Natural killer cell (primary cell): ENCODE data around the gene NOC3L. TPM values are rescaled to one million over a fixed set of nuclear protein-coding genes. Genes with fewer than 3 reads are reported as not detected.

Experiments
- ATAC-seq, 3 donors: fragments of 150-1000 bp in 2 of 3; fragments of 200-7000 bp in 1 of 3; cut with Tn5 transposase; 1 replicate in 1 of 3; 2 replicates in 2 of 3; pipeline ENCODE4 v1.10.0; 2021; ENCODE audit warnings: mild to moderate bottlenecking in 2 of 3, moderate library complexity in 2 of 3
- DNase-seq, 2 donors: peaks; one replicate each; pipeline versions ENCODE4 v3.0.0 to v3.0.0-alpha.2; 2013 to 2021; ENCODE audit warnings: mixed read lengths in 1 of 2
- H3K27ac ChIP-seq: one replicate; pipeline ENCODE4 v1.5.1; 2013; ENCODE audit warnings: mild to moderate bottlenecking, low read length
- H3K27me3 ChIP-seq: one replicate; pipeline ENCODE4 v1.6.1; 2013; ENCODE audit warnings: low read length; ENCODE audit not compliant: control insufficient read depth, insufficient read depth
- H3K36me3 ChIP-seq: one replicate; pipeline ENCODE4 v1.6.1; 2013; ENCODE audit warnings: low read length; ENCODE audit not compliant: control insufficient read depth, insufficient read depth
- H3K4me1 ChIP-seq: one replicate; pipeline ENCODE4 v1.6.1; 2013; ENCODE audit warnings: low read length; ENCODE audit not compliant: control insufficient read depth, insufficient read depth
- H3K4me3 ChIP-seq: one replicate; pipeline ENCODE4 v1.5.1; 2013; ENCODE audit warnings: low read length
- H3K9me3 ChIP-seq: one replicate; pipeline ENCODE4 v1.6.1; 2013; ENCODE audit warnings: low read length; ENCODE audit not compliant: control insufficient read depth, insufficient read depth
- H3K27ac Mint-ChIP-seq, 2 donors: one replicate each; pipeline ENCODE4 v1.8.0; 2022; ENCODE audit warnings: mild to moderate bottlenecking in 2 of 2, mixed read lengths in 2 of 2, moderate library complexity in 1 of 2
- H3K27me3 Mint-ChIP-seq, 2 donors: one replicate each; pipeline ENCODE4 v1.8.0; 2022; ENCODE audit warnings: low read depth in 2 of 2, mixed read lengths in 2 of 2
- H3K36me3 Mint-ChIP-seq: one replicate; pipeline ENCODE4 v1.8.0; 2022; ENCODE audit warnings: mixed read lengths
- H3K4me1 Mint-ChIP-seq, 2 donors: one replicate each; pipeline ENCODE4 v1.8.0; 2022; ENCODE audit warnings: mixed read lengths in 2 of 2
- H3K4me3 Mint-ChIP-seq: one replicate; pipeline ENCODE4 v1.8.0; 2022; ENCODE audit warnings: mild to moderate bottlenecking, moderate library complexity, mixed read lengths
- H3K9me3 Mint-ChIP-seq, 2 donors: one replicate each; pipeline ENCODE4 v1.8.0; 2022; ENCODE audit warnings: mixed read lengths in 2 of 2
- WGBS: methylation state at CpG from one replicate; pipeline ENCODE4 v1.1.7; 2013; ENCODE audit warnings: missing lambda C conversion rate; ENCODE audit not compliant: insufficient coverage; 5-methylcytosine and 5-hydroxymethylcytosine counted together
- intact Hi-C: fragments of 100-400 bp; cut with micrococcal nuclease; formaldehyde crosslinking; loops from one replicate; pipeline ENCODE4 v1.14.2; 2022
- total RNA-seq, 4 donors: library from RNA; stranded (reverse); fragments of 120-200 nt in 1 of 4; gene quantifications; one replicate each; pipeline versions ENCODE4 v1.2.3 to v1.2.4, GENCODE V29; 2013 to 2022
- TF ChIP-seq, protein P1 (sequence below): fragments of 200-600 bp; IDR thresholded peaks from one replicate; pipeline ENCODE4 v1.8.0; 2022; ENCODE audit warnings: antibody characterized with exemption

Gene NOC3L
- total RNA-seq, 3 donors from 2014 or later (not counting 1 experiment from before 2014, with no cell fraction given) = 10.8 to 18.6 (median 13.1) TPM

DNA sequence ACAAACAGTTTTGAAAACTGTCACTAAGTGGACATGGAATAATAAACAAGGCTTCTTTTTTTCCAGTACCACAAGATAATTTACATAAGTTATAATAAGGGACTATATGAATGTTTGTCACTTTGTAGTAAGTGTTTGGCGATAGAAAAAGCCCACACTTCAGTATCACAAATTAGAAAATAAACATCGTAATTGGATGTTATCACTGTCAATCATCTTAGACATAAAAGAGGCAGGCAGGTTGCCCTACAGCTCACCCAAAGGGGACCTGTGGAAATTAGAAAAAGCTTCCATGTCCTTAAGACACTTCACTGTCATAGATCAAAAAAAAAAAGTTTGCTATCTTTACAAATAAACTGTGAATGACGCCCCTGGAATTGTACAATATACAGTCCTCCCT is 3.6 kb upstream of the NOC3L start:
- DNase-seq = no peak
- ATAC-seq = no peak
- Histone ChIP-seq H3K4me1 (peaks cover 5% of the 10 kb centered on the region), H3K36me3 (no peaks in the 10 kb centered on the region), H3K9me3 (no peaks in the 10 kb centered on the region), H3K27me3 (peaks cover 4% of the 10 kb centered on the region), H3K27ac (no peak overlapping the region), H3K4me3 (no peak overlapping the region)
- Mint-ChIP-seq H3K4me1 (peaks cover 14 to 17% of the 10 kb centered on the region in 2 donors), H3K9me3 (no peaks in the 10 kb centered on the region), H3K4me3 (no peak overlapping the region), H3K27me3 (peaks cover 8 to 21% of the 10 kb centered on the region in 2 donors), H3K36me3 (no peaks in the 10 kb centered on the region), H3K27ac (no peak overlapping the region)
- 100% methylated on average over 2 of the region's 3 CpGs for WGBS
- intact Hi-C loops = loop anchor here (10.0 kb wide), 1 partner anchor 1522 kb away; the partner anchor contains the start of gene EXOC6
- TF ChIP-seq, protein P1, sequence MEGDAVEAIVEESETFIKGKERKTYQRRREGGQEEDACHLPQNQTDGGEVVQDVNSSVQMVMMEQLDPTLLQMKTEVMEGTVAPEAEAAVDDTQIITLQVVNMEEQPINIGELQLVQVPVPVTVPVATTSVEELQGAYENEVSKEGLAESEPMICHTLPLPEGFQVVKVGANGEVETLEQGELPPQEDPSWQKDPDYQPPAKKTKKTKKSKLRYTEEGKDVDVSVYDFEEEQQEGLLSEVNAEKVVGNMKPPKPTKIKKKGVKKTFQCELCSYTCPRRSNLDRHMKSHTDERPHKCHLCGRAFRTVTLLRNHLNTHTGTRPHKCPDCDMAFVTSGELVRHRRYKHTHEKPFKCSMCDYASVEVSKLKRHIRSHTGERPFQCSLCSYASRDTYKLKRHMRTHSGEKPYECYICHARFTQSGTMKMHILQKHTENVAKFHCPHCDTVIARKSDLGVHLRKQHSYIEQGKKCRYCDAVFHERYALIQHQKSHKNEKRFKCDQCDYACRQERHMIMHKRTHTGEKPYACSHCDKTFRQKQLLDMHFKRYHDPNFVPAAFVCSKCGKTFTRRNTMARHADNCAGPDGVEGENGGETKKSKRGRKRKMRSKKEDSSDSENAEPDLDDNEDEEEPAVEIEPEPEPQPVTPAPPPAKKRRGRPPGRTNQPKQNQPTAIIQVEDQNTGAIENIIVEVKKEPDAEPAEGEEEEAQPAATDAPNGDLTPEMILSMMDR = no peak

GRCh38 chr10:94364482-94364881 is 1.7 kb upstream of the NOC3L start:
- no peaks in the 10 kb centered on the region for H3K36me3 Mint-ChIP-seq
- no peak for ATAC-seq
- H3K27me3 Mint-ChIP-seq = peaks cover 2 to 15% of the 10 kb centered on the region in 2 donors
- Histone ChIP-seq H3K4me3 (no peak overlapping the region), H3K9me3 (no peaks in the 10 kb centered on the region), H3K4me1 (peaks cover 5% of the 10 kb centered on the region), H3K36me3 (no peaks in the 10 kb centered on the region), H3K27ac (no peak overlapping the region), H3K27me3 (no peaks in the 10 kb centered on the region)
- H3K4me1 Mint-ChIP-seq = peaks cover 18 to 29% of the 10 kb centered on the region in 2 donors
- intact Hi-C loops = loop anchor here (10.0 kb wide), 1 partner anchor 1520 kb away; the partner anchor contains the start of gene EXOC6
- no peaks in the 10 kb centered on the region for H3K9me3 Mint-ChIP-seq
- peak overlapping the region; percentile 73 for H3K4me3 Mint-ChIP-seq
- TF ChIP-seq, protein P1 = no peak
- no peak for DNase-seq
- 100% methylated on average over 1 of the region's 1 CpG for WGBS
- no peak overlapping the region for H3K27ac Mint-ChIP-seq

DNA sequence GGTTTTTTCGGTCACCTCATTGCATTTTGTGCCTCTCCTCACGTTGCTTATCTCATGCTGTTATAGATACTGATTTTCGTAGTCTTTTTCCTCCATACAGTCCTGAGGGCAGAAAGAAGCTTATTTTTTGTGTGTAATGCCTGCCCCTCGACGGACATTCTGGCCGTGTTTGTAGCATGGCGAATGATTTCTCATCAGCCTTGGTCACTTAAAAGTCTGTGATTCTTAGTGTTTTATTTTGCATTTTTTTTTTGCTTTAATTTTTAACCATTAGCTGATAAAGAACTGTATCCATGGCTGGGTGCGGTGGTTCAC is 469 bp upstream of the NOC3L start:
- 57% methylated on average over 8 of the region's 8 CpGs for WGBS
- Histone ChIP-seq H3K4me3 (peak overlapping the region; percentile 73), H3K9me3 (no peaks in the 10 kb centered on the region), H3K27ac (peak overlapping the region; percentile 28), H3K36me3 (peaks cover 8% of the 10 kb centered on the region), H3K27me3 (no peaks in the 10 kb centered on the region), H3K4me1 (peaks cover 5% of the 10 kb centered on the region)
- TF ChIP-seq, protein P1 = no peak
- no peaks in the 10 kb centered on the region for H3K36me3 Mint-ChIP-seq
- ATAC-seq (no peak), DNase-seq (no peak)
- no peaks in the 10 kb centered on the region for H3K9me3 Mint-ChIP-seq
- H3K27me3 Mint-ChIP-seq = peaks cover 0 to 13% of the 10 kb centered on the region in 2 donors
- intact Hi-C loops = loop anchor here (2.0 to 10.0 kb wide), 2 partner anchors 660 to 1518 kb away; partner anchors contain the start of genes EXOC6 and FRA10AC1
- H3K4me1 Mint-ChIP-seq = peaks cover 18 to 36% of the 10 kb centered on the region in 2 donors
- H3K4me3 Mint-ChIP-seq = peak overlapping the region; percentile 98
- peak overlapping the region in 1 of 2 donors; percentile 97 for H3K27ac Mint-ChIP-seq
